A549 (cell line): ENCODE data around the gene MLST8. TPM values are rescaled to one million over a fixed set of nuclear protein-coding genes. Genes with fewer than 3 reads are reported as not detected.
A peak's percentile ranks its signal among the peaks of the same experiment; 100 is the strongest.

Experiments
- ATAC-seq, 2 experiments: fragments of 200-7000 bp in 1 of 2; fragments of >200 bp in 1 of 2; cut with Nextera tagmentation in 1 of 2; cut with Tn5 transposase in 1 of 2; 3 replicates each; pipeline versions ENCODE4 v1.8.0 to v1.9.1; 2018 to 2020; ENCODE audit warnings: mild to moderate bottlenecking in 1 of 2, moderate library complexity in 1 of 2
- CTCF ChIA-PET: fragments of 300-600 bp; sonication (Branson Sonifier 250); formaldehyde crosslinking; extraction: SDS; loops from one replicate; lab custom pipeline; 2021; ENCODE audit warnings: antibody characterized with exemption, inconsistent platforms; lab: Yijun Ruan, JAX
- POLR2A ChIA-PET: fragments of 350-600 bp; formaldehyde crosslinking; extraction: SDS; loops from one replicate; lab custom pipeline; 2021; ENCODE audit warnings: antibody characterized with exemption, inconsistent platforms; lab: Yijun Ruan, JAX
- DNase-seq, 2 experiments: peaks; one replicate each; pipeline versions ENCODE4 v3.0.0 to v3.0.0-alpha.2; 2011 to 2016; ENCODE audit warnings: low read depth in 1 of 2, low spot score in 1 of 2
- FAIRE-seq: peaks from 2 replicates; lab custom pipeline; 2011; peaks lifted over from hg19 to GRCh38; lab: Jason Lieb, UNC
- H3K27ac ChIP-seq, 2 experiments: fragments of >200 bp; sonication (Bioruptor Twin); formaldehyde crosslinking; 3 replicates each; pipeline ENCODE4 v1.5.1; 2016 to 2017
- H3K4me1 ChIP-seq: fragments of >200 bp; sonication (Bioruptor Twin); formaldehyde crosslinking; 3 replicates; pipeline ENCODE4 v1.6.1; 2016
- H3K4me2 ChIP-seq: fragments of >200 bp; sonication (Bioruptor Twin); formaldehyde crosslinking; 3 replicates; pipeline ENCODE4 v1.6.1; 2016
- H3K4me3 ChIP-seq: fragments of >200 bp; sonication (Bioruptor Twin); formaldehyde crosslinking; 3 replicates; pipeline ENCODE4 v1.5.1; 2016
- H3K9me3 ChIP-seq: fragments of >200 bp; sonication (Bioruptor Twin); formaldehyde crosslinking; 3 replicates; pipeline ENCODE4 v1.6.1; 2016
- CBX8 ChIP-seq: fragments of 200-600 bp; sonication (generic); IDR thresholded peaks from 2 replicates; pipeline ENCODE4 v1.6.1; 2016
- CEBPB ChIP-seq, 2 experiments: fragments of >200 bp in 1 of 2; sonication (Bioruptor Twin) in 1 of 2; formaldehyde crosslinking in 1 of 2; IDR thresholded peaks; 2 replicates each; pipeline ENCODE4 v1.6.1; 2012 to 2016
- EHF ChIP-seq: fragments of 250-450 bp; sonication (Bioruptor Pico); IDR thresholded peaks from 2 replicates; pipeline ENCODE4 v1.5.0; 2020; ENCODE audit warnings: mild to moderate bottlenecking
- FOSB ChIP-seq: fragments of 250-450 bp; sonication (Bioruptor Pico); IDR thresholded peaks from 2 replicates; pipeline ENCODE4 v1.5.0; 2020; ENCODE audit warnings: mild to moderate bottlenecking, moderate library complexity
- HOXB13 ChIP-seq: fragments of 250-450 bp; sonication (Bioruptor Pico); IDR thresholded peaks from 2 replicates; pipeline ENCODE4 v1.5.0; 2020; ENCODE audit warnings: low read depth, mild to moderate bottlenecking, moderate library complexity
- HOXB5 ChIP-seq: fragments of 250-450 bp; sonication (Bioruptor Pico); IDR thresholded peaks from 2 replicates; pipeline ENCODE4 v1.5.0; 2020; ENCODE audit warnings: mild to moderate bottlenecking, moderate library complexity
- MYC ChIP-seq: IDR thresholded peaks from 2 replicates; pipeline ENCODE4 v1.6.1; 2012; ENCODE audit warnings: mild to moderate bottlenecking, inconsistent platforms, low read length, improper control_type of control experiment, borderline replicate concordance
- NFE2L2 ChIP-seq: fragments of 150-350 bp; conservative IDR thresholded peaks from 2 replicates; pipeline ENCODE4 v1.6.1; 2014; ENCODE audit warnings: low read length
- NPAS2 ChIP-seq: fragments of 250-450 bp; sonication (Bioruptor Pico); IDR thresholded peaks from 2 replicates; pipeline ENCODE4 v1.8.0; 2022; ENCODE audit warnings: mild to moderate bottlenecking, moderate library complexity, borderline replicate concordance
- RCOR1 ChIP-seq: fragments of 150-350 bp; IDR thresholded peaks from 2 replicates; pipeline ENCODE4 v1.6.1; 2014; ENCODE audit warnings: antibody characterized with exemption, low read length, low read depth
- RFX5 ChIP-seq: fragments of 450-650 bp; IDR thresholded peaks from 2 replicates; pipeline ENCODE4 v1.7.1; 2014; ENCODE audit warnings: antibody characterized with exemption, mild to moderate bottlenecking, moderate library complexity
- TP53 ChIP-seq: fragments of 250-450 bp; sonication (Bioruptor Pico); IDR thresholded peaks from 2 replicates; pipeline ENCODE4 v1.5.0; 2021; ENCODE audit warnings: mild to moderate bottlenecking, moderate library complexity
- WGBS: methylation state at CpG from one replicate; pipeline ENCODE4 v1.1.6; 2017; ENCODE audit errors: missing lambda C conversion rate; 5-methylcytosine and 5-hydroxymethylcytosine counted together
- polyA plus RNA-seq, 4 experiments: library from polyadenylated mRNA; depleted of rRNA in 3 of 4; stranded (reverse); fragments of >200 nt; fragmentation: RNase III in 1 of 4; extraction: RNeasy Plus Mini Kit Qiagen cat#74134 plus additional on column Dnase treatment in 1 of 4; gene quantifications; 2 replicates in 3 of 4; 3 replicates in 1 of 4; pipeline ENCODE4 v1.2.3, GENCODE V29; 2011 to 2017
- TF ChIP-seq, protein P1 (sequence below): fragments of 250-450 bp; sonication (Bioruptor Pico); IDR thresholded peaks from 2 replicates; pipeline ENCODE4 v1.5.0; 2021; ENCODE audit warnings: mild to moderate bottlenecking, moderate library complexity, borderline replicate concordance
- TF ChIP-seq, protein P2 (sequence below): fragments of 150-350 bp; IDR thresholded peaks from 2 replicates; pipeline ENCODE4 v1.6.1; 2014; ENCODE audit warnings: low read depth, mild to moderate bottlenecking, low read length
- TF ChIP-seq, protein P3 (sequence below): fragments of 200-600 bp; sonication (generic); IDR thresholded peaks from 2 replicates; pipeline ENCODE4 v1.6.1; 2016; ENCODE audit warnings: antibody characterized with exemption, mild to moderate bottlenecking, moderate library complexity
- TF ChIP-seq, protein P4 (sequence below): fragments of >200 bp; sonication (Bioruptor Twin); formaldehyde crosslinking; IDR thresholded peaks from 3 replicates; pipeline ENCODE4 v1.5.1; 2016

The MLST8 gene
- polyA plus RNA-seq, 2 of the 4 experiments (the other 2 are of a cell fraction), result 46.8 to 53.9 TPM

DNA sequence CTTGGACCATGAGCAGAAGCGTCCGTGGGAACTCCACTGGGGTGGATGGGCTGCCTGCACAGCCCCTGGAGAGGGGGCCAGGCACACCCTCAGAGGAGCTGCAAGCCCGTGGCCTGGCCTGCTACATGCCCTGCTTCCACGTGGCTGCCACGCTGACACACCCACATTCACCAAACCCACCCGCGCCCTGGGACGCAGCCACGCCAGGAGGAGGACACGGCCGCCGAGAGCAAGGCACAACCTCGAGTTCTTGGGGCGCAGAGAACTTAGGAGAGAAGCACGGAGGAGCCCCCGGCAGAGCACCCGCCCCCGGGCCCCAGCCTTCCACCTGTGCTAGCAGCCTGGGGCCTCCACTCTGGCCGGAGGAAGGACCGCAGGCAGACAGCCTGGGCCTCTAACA, 27.7 kb upstream of the MLST8 start (continued):
- TF ChIP-seq, protein P1, sequence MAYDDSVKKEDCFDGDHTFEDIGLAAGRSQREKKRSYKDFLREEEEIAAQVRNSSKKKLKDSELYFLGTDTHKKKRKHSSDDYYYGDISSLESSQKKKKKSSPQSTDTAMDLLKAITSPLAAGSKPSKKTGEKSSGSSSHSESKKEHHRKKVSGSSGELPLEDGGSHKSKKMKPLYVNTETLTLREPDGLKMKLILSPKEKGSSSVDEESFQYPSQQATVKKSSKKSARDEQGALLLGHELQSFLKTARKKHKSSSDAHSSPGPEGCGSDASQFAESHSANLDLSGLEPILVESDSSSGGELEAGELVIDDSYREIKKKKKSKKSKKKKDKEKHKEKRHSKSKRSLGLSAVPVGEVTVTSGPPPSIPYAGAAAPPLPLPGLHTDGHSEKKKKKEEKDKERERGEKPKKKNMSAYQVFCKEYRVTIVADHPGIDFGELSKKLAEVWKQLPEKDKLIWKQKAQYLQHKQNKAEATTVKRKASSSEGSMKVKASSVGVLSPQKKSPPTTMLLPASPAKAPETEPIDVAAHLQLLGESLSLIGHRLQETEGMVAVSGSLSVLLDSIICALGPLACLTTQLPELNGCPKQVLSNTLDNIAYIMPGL (CRISPR knock-in tag), result no peak
- TF ChIP-seq, protein P2, sequence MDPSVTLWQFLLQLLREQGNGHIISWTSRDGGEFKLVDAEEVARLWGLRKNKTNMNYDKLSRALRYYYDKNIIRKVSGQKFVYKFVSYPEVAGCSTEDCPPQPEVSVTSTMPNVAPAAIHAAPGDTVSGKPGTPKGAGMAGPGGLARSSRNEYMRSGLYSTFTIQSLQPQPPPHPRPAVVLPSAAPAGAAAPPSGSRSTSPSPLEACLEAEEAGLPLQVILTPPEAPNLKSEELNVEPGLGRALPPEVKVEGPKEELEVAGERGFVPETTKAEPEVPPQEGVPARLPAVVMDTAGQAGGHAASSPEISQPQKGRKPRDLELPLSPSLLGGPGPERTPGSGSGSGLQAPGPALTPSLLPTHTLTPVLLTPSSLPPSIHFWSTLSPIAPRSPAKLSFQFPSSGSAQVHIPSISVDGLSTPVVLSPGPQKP, result no peak
- no peak for TF ChIP-seq TP53
- TF ChIP-seq NFE2L2, result no peak
- TF ChIP-seq CBX8, result no peak
- no peak for TF ChIP-seq CEBPB (IDR thresholded peaks at IDR 0.05)
- TF ChIP-seq FOSB, result no peak
- no peak for TF ChIP-seq RCOR1
- no peak for TF ChIP-seq EHF (CRISPR knock-in tag)
- no peak for TF ChIP-seq NPAS2 (CRISPR knock-in tag)
- TF ChIP-seq MYC, result no peak

DNA sequence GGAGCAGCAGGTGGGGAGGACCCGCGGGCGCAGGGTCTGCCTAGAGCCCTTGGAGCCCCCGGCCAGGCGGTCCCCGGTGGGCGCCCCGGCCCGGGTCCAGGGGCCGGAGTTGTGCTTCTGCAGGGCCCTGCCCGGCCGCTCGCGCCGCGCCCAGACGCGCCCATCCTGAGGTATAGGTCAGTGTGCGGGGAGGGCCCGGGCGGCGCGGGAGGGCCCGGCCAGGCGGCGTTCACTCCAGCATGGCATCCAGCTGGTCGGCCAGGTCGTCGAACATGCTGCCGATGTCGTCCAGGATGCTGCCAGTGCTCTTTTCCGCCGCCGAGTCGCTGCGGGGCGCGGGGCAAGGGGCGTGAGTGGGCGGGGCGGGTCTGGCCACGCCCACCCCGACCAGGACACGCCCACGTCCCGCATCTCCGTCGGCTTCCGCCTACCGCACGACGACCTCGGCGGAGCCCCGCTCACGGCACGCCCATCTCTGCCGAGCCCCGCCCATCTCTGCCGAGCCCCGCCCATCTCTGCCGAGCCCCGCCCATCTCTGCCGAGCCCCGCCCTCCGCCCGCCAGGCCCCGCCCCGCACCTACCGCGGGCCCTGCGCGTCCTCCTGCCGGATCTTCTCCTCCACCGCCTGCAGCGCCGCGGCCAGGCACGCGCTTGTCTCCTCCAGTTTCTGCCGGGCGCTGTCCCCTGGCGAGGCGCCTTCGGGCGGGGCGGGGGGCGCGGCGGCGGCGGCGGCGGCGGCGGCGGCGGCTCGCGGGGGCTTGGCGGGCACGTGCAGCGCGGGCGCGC, 26.7 kb upstream of the MLST8 start:
- ATAC-seq, result peak in 1 of 2 experiments; percentile 20; a peak in 3 of 6 replicates
- TF ChIP-seq RFX5, result no peak
- TF ChIP-seq, protein P3, sequence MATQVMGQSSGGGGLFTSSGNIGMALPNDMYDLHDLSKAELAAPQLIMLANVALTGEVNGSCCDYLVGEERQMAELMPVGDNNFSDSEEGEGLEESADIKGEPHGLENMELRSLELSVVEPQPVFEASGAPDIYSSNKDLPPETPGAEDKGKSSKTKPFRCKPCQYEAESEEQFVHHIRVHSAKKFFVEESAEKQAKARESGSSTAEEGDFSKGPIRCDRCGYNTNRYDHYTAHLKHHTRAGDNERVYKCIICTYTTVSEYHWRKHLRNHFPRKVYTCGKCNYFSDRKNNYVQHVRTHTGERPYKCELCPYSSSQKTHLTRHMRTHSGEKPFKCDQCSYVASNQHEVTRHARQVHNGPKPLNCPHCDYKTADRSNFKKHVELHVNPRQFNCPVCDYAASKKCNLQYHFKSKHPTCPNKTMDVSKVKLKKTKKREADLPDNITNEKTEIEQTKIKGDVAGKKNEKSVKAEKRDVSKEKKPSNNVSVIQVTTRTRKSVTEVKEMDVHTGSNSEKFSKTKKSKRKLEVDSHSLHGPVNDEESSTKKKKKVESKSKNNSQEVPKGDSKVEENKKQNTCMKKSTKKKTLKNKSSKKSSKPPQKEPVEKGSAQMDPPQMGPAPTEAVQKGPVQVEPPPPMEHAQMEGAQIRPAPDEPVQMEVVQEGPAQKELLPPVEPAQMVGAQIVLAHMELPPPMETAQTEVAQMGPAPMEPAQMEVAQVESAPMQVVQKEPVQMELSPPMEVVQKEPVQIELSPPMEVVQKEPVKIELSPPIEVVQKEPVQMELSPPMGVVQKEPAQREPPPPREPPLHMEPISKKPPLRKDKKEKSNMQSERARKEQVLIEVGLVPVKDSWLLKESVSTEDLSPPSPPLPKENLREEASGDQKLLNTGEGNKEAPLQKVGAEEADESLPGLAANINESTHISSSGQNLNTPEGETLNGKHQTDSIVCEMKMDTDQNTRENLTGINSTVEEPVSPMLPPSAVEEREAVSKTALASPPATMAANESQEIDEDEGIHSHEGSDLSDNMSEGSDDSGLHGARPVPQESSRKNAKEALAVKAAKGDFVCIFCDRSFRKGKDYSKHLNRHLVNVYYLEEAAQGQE, result no peak
- no peak for TF ChIP-seq HOXB13 (CRISPR knock-in tag)
- TF ChIP-seq HOXB5 (CRISPR knock-in tag), result no peak
- TF ChIP-seq, protein P4, sequence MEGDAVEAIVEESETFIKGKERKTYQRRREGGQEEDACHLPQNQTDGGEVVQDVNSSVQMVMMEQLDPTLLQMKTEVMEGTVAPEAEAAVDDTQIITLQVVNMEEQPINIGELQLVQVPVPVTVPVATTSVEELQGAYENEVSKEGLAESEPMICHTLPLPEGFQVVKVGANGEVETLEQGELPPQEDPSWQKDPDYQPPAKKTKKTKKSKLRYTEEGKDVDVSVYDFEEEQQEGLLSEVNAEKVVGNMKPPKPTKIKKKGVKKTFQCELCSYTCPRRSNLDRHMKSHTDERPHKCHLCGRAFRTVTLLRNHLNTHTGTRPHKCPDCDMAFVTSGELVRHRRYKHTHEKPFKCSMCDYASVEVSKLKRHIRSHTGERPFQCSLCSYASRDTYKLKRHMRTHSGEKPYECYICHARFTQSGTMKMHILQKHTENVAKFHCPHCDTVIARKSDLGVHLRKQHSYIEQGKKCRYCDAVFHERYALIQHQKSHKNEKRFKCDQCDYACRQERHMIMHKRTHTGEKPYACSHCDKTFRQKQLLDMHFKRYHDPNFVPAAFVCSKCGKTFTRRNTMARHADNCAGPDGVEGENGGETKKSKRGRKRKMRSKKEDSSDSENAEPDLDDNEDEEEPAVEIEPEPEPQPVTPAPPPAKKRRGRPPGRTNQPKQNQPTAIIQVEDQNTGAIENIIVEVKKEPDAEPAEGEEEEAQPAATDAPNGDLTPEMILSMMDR, result no peak
- peak in 1 of 2 experiments; percentile 60 for DNase-seq
- Histone ChIP-seq H3K4me1 (no peaks in the 10 kb centered on the region), H3K4me3 (no peak overlapping the region), H3K4me2 (no peak overlapping the region), H3K9me3 (no peaks in the 10 kb centered on the region), H3K27ac (no peak overlapping the region)
- ChIA-PET POLR2A (interaction anchor here (2.1 kb wide), 1 partner anchor 23 kb away, joined by 9 read pairs; the partner anchor contains the start of gene TRAF7), CTCF (interaction anchor here (3.1 kb wide), 1 partner anchor 16 kb away, joined by 12 read pairs; no protein-coding TSS in a partner anchor)
- 68% methylated on average over 40 of the region's 106 CpGs for WGBS
- FAIRE-seq, result no peak
